Progenitor cell of endocrine pancreas (in vitro differentiated cells): ENCODE measurements around the gene CD99L2. TPM values are rescaled to one million over a fixed set of nuclear protein-coding genes. Genes with fewer than 3 reads are reported as not detected.

Experiments used
- DNase-seq: peaks from one replicate; pipeline ENCODE4 v3.0.0; 2021; ENCODE audit warnings: low spot score; ENCODE audit not compliant: unreplicated experiment
- H3K27ac Mint-ChIP-seq: 2 replicates; pipeline ENCODE4 v1.8.0; 2021; ENCODE audit warnings: mild to moderate bottlenecking, moderate library complexity, mixed read lengths
- H3K27me3 Mint-ChIP-seq: 2 replicates; pipeline ENCODE4 v1.8.0; 2021; ENCODE audit warnings: mixed read lengths
- H3K36me3 Mint-ChIP-seq: 2 replicates; pipeline ENCODE4 v1.8.0; 2022; ENCODE audit warnings: mixed read lengths; ENCODE audit not compliant: insufficient read depth
- H3K4me1 Mint-ChIP-seq: 2 replicates; pipeline ENCODE4 v1.8.0; 2021; ENCODE audit warnings: low read depth, mixed read lengths
- H3K4me3 Mint-ChIP-seq: 2 replicates; pipeline ENCODE4 v1.8.0; 2021; ENCODE audit warnings: low read depth, mild to moderate bottlenecking, moderate library complexity, mixed read lengths
- H3K9me3 Mint-ChIP-seq: 2 replicates; pipeline ENCODE4 v1.8.0; 2021; ENCODE audit warnings: low read depth, mixed read lengths
- total RNA-seq: library from RNA; stranded (reverse); gene quantifications from 2 replicates; pipeline ENCODE4 v1.2.1, GENCODE V29; 2021
- TF ChIP-seq, protein P1 (sequence below): fragments of 200-600 bp; sonication (generic); IDR thresholded peaks from one replicate; pipeline ENCODE4 v1.5.0; 2021; ENCODE audit warnings: antibody characterized with exemption, mild to moderate bottlenecking; ENCODE audit not compliant: unreplicated experiment

The CD99L2 gene
- total RNA-seq, 1 donor from 2014 or later, result 19.2 TPM

DNA sequence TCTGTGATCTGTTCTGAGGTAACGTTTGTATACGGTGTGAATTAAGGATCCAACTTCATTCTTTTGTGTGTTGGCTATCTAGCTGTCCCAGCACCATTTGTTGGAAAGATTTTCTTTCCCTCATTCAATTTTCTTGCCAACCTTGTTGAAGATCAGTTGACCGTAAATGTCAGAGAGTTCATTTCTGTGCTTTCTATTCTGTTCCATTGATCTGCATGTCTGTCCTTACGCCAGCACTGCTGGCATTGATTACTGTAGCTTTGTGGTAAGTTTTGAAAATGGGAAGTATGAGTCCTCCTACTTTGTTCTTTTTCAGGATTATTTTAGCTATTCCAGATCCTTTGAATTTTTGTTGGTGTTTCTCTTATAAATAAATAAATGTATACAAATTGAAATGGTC lies 144.5 kb downstream of the CD99L2 start:
- DNase-seq, result no peak
- Mint-ChIP-seq H3K27ac (no peak overlapping the region), H3K27me3 (no peaks in the 10 kb centered on the region), H3K4me1 (no peaks in the 10 kb centered on the region), H3K36me3 (peaks cover 6% of the 10 kb centered on the region), H3K4me3 (no peak overlapping the region), H3K9me3 (peaks cover 5% of the 10 kb centered on the region)
- TF ChIP-seq, protein P1, sequence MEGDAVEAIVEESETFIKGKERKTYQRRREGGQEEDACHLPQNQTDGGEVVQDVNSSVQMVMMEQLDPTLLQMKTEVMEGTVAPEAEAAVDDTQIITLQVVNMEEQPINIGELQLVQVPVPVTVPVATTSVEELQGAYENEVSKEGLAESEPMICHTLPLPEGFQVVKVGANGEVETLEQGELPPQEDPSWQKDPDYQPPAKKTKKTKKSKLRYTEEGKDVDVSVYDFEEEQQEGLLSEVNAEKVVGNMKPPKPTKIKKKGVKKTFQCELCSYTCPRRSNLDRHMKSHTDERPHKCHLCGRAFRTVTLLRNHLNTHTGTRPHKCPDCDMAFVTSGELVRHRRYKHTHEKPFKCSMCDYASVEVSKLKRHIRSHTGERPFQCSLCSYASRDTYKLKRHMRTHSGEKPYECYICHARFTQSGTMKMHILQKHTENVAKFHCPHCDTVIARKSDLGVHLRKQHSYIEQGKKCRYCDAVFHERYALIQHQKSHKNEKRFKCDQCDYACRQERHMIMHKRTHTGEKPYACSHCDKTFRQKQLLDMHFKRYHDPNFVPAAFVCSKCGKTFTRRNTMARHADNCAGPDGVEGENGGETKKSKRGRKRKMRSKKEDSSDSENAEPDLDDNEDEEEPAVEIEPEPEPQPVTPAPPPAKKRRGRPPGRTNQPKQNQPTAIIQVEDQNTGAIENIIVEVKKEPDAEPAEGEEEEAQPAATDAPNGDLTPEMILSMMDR, result no peak

DNA sequence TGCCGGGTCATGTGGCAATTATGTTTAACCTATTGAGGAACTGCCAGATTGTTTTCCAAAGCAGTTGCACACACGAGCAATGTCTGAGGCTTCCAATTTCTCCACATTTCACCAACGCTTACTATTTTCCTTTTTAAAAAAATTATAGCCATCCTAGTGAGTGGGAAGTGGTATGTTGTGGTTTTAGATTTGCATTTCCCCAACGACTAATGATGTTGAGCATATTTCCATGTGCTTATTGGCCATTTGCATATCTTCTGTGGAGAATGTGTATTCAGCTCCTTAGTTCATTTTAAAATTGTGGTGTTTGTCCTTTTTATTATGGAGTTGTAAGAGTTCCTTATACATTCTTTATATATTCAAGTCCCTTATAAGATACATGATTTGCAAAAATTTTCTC lies 145.1 kb downstream of the CD99L2 start:
- DNase-seq, result no peak
- H3K36me3 Mint-ChIP-seq, result peaks cover 6% of the 10 kb centered on the region
- no peak overlapping the region for H3K27ac Mint-ChIP-seq
- no peaks in the 10 kb centered on the region for H3K4me1 Mint-ChIP-seq
- H3K27me3 Mint-ChIP-seq, result no peaks in the 10 kb centered on the region
- TF ChIP-seq, protein P1, result no peak
- no peak overlapping the region for H3K4me3 Mint-ChIP-seq
- peaks cover 2% of the 10 kb centered on the region for H3K9me3 Mint-ChIP-seq

DNA sequence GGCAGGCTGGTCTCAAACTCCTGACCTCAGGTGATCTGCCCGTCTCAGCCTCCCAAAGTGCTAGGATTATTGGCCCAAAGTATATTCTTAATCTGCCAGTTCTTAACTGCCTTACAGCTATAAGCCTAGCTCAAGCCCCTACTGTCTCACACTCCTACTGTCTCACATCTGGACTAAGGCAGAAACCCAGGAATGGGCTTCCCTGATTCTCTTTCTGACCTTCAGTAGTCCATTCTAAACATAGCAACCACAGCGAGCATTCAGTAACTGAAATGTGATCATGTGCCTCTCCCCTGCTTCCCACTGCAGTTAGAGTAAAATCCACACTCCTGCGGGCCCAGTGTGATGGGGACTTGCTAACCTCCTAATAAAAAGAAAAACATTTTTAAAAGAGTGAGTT lies 146.3 kb downstream of the CD99L2 start:
- no peaks in the 10 kb centered on the region for H3K4me1 Mint-ChIP-seq
- H3K4me3 Mint-ChIP-seq, result no peak overlapping the region
- no peaks in the 10 kb centered on the region for H3K27me3 Mint-ChIP-seq
- H3K9me3 Mint-ChIP-seq, result peaks cover 2% of the 10 kb centered on the region
- TF ChIP-seq, protein P1, result no peak
- DNase-seq, result no peak
- peaks cover 4% of the 10 kb centered on the region for H3K36me3 Mint-ChIP-seq
- H3K27ac Mint-ChIP-seq, result no peak overlapping the region

DNA sequence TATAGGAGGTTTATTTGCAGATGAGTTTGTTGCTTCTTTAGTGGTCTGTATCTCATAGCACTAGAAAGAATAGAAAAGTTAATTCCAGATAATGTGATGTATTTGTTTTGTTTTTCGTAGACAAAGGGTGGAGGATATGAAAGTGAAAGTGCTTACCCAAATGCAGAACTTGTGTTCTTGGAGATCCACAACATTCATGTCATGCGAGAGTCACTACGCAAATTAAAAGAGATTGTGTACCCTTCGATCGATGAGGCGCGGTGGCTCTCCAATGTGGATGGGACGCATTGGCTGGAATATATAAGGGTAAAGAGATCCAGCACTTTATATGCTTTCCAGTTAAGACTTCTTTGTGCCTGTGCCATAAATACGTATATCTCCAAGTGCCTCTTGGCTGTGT lies 162.0 kb downstream of the CD99L2 start:
- no peak for DNase-seq
- TF ChIP-seq, protein P1, result no peak
- Mint-ChIP-seq H3K4me3 (no peak overlapping the region), H3K9me3 (peaks cover 18% of the 10 kb centered on the region), H3K27ac (no peak overlapping the region), H3K4me1 (no peaks in the 10 kb centered on the region), H3K36me3 (peaks cover 26% of the 10 kb centered on the region), H3K27me3 (no peaks in the 10 kb centered on the region)

DNA sequence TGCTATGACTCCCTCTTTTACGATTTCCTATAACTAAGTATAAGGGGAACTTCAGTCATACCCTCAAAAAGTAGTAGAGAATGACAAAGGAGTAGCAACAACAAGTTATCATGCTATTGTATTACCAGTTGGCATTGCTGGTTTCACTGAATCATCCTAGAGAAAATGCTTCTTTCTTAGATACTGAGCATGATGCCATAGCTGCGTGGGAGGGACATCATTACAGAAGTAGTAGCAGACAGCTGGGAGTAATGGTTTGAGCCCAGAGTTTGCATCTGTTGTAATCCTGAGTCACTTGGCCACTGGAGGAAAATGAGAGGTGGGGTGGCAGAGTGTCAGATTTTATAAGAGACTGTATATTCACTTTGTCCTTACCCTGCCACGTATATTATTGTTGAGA lies 166.7 kb downstream of the CD99L2 start:
- Mint-ChIP-seq H3K4me3 (no peak overlapping the region), H3K27me3 (no peaks in the 10 kb centered on the region), H3K27ac (no peak overlapping the region), H3K9me3 (peaks cover 8% of the 10 kb centered on the region), H3K36me3 (peaks cover 12% of the 10 kb centered on the region), H3K4me1 (no peaks in the 10 kb centered on the region)
- DNase-seq, result no peak
- TF ChIP-seq, protein P1, result no peak
